HG02884 (cell line): ENCODE results near the gene TRAPPC12.

Experiments used
- ATAC-seq: cut with Tn5 transposase; IDR thresholded peaks from one replicate; pipeline ENCODE4 v1.9.1; 2021; ENCODE audit warnings: mild to moderate bottlenecking, moderate library complexity; ENCODE audit not compliant: unreplicated experiment

Gene TRAPPC12

DNA sequence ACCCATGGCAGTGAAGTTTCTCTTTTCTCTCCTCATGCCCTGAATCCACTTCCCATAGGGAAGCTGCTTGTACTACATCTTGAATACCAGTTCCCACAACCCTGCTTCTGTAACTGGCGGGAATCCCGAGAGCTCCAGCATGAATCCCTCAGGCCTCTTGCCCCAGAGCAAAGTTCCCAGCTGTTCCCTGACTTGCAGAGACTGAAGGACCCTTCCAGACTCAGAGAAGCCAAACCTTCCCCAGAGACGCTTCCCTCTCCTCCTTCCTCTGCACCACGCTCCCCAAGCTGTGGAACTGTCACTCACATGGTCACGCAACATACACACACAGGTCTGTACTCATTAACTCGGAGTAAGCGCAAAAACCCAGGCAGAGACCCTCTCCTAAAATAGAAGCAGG is 26.4 kb downstream of the TRAPPC12 start:
- no peak for ATAC-seq

GRCh38 chr2:3406501-3406900 is 27.0 kb downstream of the TRAPPC12 start:
- no peak for ATAC-seq

DNA sequence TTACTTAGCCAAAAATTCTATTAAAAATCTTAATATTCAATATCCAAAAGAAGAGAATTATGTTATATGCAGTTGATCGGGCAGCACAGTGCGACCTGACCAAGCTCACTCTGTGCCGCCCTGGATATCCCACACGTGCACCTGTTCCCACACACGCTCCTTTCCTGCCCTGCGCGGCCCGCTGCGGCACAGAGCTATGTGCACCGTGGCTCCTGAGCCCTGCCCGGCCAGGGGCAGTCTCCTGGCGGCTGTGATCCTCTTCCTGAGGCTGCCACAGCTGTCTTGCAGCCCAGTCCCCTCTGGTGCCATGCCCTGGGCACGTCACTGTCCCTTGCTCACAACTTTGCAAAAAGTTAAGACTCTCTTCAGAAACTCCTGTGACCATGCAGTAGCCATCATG is 29.3 kb downstream of the TRAPPC12 start:
- ATAC-seq: no peak

- no peak for ATAC-seq
Measured at GRCh38 chr2:3409627-3410170, 30.2 kb downstream of the TRAPPC12 start.

DNA sequence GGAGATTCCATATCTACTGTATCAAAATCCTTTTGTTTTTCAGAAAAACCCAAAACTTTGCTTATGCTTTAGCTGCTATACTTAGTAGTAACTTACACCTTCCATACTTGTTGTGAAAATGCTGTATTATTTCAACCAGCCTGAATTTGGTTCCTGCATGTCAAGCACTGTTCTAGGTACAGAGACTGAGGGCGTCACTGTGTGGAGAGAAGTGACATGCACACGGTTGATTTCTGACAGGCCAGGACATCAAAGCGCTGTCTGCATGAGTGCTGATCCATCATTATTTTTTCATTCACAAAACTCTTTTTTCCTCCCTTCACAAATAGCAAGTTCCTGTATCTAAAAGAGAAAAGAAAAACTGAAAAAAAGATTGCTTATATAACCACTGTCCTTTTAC is 31.6 kb downstream of the TRAPPC12 start:
- no peak for ATAC-seq

DNA sequence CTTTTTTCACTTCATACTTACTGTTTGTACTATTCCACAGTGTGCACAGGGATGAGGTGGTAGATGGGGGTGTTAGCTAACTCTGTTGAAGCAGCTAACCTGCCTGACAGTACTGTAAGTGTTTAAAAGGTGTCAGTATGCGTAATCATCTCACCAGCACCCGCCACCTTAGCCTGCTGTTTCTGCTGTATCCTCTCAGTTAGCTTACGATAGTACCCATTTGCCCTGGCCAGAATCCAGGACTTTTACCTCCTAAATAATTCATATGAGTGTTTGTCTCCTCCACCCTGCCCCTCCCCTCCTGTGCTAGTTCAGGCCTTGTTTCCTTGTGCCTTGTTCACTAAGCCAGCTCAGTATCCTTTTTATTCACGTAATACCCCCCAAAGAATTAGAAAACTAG is 34.2 kb downstream of the TRAPPC12 start:
- no peak for ATAC-seq

DNA sequence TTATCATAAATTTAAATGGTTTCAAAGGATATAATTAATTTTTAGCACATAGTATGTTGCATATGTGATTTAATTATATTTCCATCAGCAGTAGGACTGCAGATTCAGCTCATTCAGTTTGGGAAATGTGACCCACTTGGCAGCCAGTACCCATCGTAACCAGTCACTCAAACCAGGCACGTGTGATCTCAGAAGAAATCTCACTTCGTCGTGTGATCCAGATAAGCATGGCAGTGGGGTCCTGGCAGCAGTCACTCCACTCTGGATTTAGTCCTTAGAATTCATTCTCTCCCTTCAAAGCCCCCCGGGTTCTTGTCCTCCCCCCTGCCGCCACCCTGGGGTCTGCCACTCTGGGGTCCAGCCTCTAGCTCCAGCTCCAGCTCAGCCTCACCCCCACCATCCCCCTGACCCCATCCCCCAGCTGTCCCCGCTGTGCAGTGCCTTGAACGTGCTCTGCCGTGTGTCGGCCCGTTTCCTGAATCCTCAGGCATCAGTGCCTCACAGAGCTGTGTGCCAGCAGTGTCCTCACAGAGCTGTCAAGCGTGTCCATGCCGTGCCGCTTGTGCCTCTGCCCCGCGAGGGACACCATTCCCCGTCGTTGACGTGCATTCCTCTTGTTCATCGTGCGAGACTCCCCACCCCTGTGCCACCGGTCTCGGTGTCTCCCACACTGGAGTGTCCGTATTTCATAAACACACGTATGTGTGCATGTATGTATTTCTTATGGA is 34.8 kb downstream of the TRAPPC12 start:
- no peak for ATAC-seq

- ATAC-seq: no peak
Measured at GRCh38 chr2:3418766-3419404, 39.4 kb downstream of the TRAPPC12 start.

GRCh38 chr2:3420076-3420768 is 40.7 kb downstream of the TRAPPC12 start:
- no peak for ATAC-seq

- no peak for ATAC-seq
Measured at GRCh38 chr2:3420769-3421397, 41.4 kb downstream of the TRAPPC12 start.

DNA sequence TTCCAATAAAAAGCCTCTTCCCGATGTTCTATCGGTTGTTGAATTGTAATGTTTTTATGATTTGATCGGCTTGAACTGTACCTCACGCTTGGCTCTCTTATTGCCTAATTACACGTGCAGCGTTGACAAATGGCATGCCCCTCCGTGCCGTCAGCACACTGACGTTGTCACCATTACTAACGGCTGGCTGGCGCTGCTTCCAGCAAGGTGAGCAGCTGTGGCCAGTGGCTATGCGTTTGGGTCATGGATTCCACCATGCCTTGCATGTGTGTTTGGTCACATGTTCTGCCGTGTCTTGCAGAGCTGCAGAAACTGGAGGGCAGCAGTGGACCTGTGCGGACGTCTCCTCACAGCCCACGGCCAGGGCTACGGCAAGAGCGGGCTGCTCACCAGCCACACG is 42.1 kb downstream of the TRAPPC12 start:
- ATAC-seq: no peak

GRCh38 chr2:3422161-3422779 is 42.8 kb downstream of the TRAPPC12 start:
- ATAC-seq: peak; percentile 48

GRCh38 chr2:3423492-3424170 is 44.1 kb downstream of the TRAPPC12 start:
- no peak for ATAC-seq

- ATAC-seq: no peak
Measured at GRCh38 chr2:3424171-3424795, 44.8 kb downstream of the TRAPPC12 start.

- no peak for ATAC-seq
Measured at GRCh38 chr2:3426615-3427014, 47.1 kb downstream of the TRAPPC12 start.

DNA sequence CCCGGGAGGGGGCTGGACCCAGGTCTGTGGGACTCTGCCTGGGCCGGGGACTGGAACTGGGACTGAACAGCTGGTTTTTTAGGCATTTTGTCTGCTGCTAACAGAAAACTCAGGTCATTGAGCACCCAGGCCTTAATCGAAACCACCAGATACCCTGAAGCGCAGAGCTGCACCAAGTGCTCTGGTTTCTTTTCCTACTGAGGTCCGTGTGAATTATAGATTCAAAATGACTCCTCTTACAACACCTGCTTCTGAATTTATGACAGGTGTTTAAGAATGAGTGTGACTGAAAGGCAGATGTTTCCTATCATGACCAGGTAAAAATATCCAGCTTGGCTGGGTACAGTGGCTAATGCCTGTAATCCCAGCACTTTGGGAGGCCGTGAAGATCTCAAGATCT is 47.8 kb downstream of the TRAPPC12 start:
- peak; percentile 74 for ATAC-seq

DNA sequence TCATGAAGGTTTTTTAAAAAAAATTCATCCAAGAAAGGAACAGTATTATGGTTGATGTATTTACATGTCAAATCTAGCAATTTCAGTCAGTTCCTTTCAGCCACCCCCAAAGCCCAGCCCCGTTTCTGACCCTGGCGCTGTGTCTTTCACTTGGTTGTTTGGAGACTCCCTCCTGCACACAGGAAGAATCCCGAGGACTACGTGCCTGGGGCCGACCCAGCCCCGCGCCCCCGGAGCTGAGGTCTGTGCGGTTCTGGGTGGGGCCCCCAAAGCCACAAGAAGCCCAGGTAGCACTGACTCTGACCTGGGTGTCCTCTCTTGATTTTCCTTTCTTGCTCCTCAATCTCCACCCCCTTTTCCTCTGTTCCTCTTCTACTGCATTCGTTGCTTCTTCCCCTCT is 49.1 kb downstream of the TRAPPC12 start:
- no peak for ATAC-seq

GRCh38 chr2:3429066-3429610 is 49.6 kb downstream of the TRAPPC12 start:
- ATAC-seq: no peak

DNA sequence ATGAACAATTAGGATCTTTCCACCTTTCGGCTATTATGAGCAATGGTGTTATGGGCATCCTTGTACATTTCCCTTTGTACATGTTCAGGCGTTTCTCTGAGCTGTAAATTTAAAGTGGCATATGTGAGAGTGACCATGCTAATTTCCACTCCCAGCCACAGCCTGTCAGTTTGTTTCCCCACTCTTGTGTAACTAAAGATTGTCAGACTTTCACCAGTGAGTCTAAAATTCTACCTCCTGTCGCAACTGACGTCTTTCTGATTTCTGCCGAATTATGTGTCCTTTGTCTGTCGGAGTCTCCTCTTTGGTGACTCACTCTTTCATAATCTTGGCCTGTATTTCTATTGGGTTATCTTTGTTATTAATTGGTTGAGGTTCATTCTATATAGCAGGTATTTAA is 50.7 kb downstream of the TRAPPC12 start:
- no peak for ATAC-seq
